ENCODE measurements around the gene ARHGAP22.

DNA sequence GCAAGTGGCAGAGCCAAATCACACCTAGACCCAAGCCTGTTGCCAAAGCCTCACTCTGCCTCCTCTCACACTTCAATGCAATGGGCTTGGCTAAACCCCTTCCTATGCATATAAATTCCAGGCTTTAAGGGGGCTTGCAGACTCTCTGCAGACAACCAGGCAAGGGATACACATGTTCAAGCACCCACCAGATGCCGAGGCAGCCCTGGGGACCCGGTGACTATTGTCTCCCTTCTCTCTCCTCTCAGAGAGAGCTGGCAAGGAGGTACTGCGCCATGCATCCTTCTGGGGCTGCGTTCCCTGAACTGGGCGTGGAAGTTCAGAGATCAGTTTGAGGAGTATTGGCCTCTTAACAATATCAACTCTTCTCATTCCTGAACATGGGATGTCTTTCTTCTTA, 131.2 kb downstream of the ARHGAP22 start:
- TF ChIP-seq POLR2A (IDR thresholded peaks at IDR 0.05) = no peak
- TF ChIP-seq CTCF (IDR thresholded peaks at IDR 0.05) = no peak

Data from tibial nerve (tissue), 3 donors.